ENCODE data around the gene HLA-DMA. TPM values are rescaled to one million over a fixed set of nuclear protein-coding genes. Genes with fewer than 3 reads are reported as not detected.

HLA-DMA gene
- total RNA-seq, 2 experiments from 2014 or later = 16.2 TPM

- H3K4me1 Mint-ChIP-seq (ENCODE audit: low read depth) = peaks cover 48% of the 10 kb centered on the region
- H3K36me3 Mint-ChIP-seq (ENCODE audit: low read depth) = no peaks in the 10 kb centered on the region
- no peak overlapping the region for H3K27ac Mint-ChIP-seq
- no peak overlapping the region for H3K4me3 Mint-ChIP-seq
- H3K27me3 Mint-ChIP-seq = no peaks in the 10 kb centered on the region
- no peak for TF ChIP-seq CTCF (IDR thresholded peaks at IDR 0.05)
- ChIA-PET CTCF (interaction anchor here (0.9 to 15.9 kb wide), 4 partner anchors 14 to 53 kb away, joined by 3 to 372 read pairs (median 193); partner anchors contain the start of genes BRD2 and HLA-DMA), POLR2A (interaction anchor here (0.9 to 15.8 kb wide), 3 partner anchors 24 to 85 kb away, joined by 3 to 392 read pairs (median 3); partner anchors contain the start of genes BRD2 and TAP1)
- intact Hi-C loops (cut with micrococcal nuclease) = no loop called here
- H3K9me3 Mint-ChIP-seq = no peaks in the 10 kb centered on the region
- ATAC-seq = no peak
- DNase-seq = no peak
Observed at GRCh38 chr6:32938494-32938893, 14.4 kb downstream of the HLA-DMA start.

GRCh38 chr6:32937230-32937633 lies 15.7 kb downstream of the HLA-DMA start:
- H3K4me3 Mint-ChIP-seq = no peak overlapping the region
- no peak for TF ChIP-seq CTCF (IDR thresholded peaks at IDR 0.05)
- no peaks in the 10 kb centered on the region for H3K36me3 Mint-ChIP-seq (ENCODE audit: low read depth)
- H3K9me3 Mint-ChIP-seq = no peaks in the 10 kb centered on the region
- H3K27ac Mint-ChIP-seq = no peak overlapping the region
- DNase-seq (no peak), ATAC-seq (no peak)
- CTCF ChIA-PET = interaction anchor here (1.4 to 15.9 kb wide), 3 partner anchors 15 to 46 kb away, joined by 3 to 372 read pairs (median 364); partner anchors contain the start of gene HLA-DMA
- intact Hi-C loops (cut with micrococcal nuclease) = no loop called here
- peaks cover 37% of the 10 kb centered on the region for H3K4me1 Mint-ChIP-seq (ENCODE audit: low read depth)
- POLR2A ChIA-PET = interaction anchor here (0.6 to 15.8 kb wide), 3 partner anchors 16 to 60 kb away, joined by 3 to 392 read pairs (median 3); partner anchors contain the start of genes BRD2 and HLA-DMA
- no peaks in the 10 kb centered on the region for H3K27me3 Mint-ChIP-seq

- Mint-ChIP-seq H3K4me3 (no peak overlapping the region), H3K9me3 (no peaks in the 10 kb centered on the region), H3K36me3 (ENCODE audit: low read depth) (no peaks in the 10 kb centered on the region), H3K4me1 (ENCODE audit: low read depth) (peaks cover 31% of the 10 kb centered on the region), H3K27me3 (no peaks in the 10 kb centered on the region), H3K27ac (no peak overlapping the region)
- TF ChIP-seq CTCF (IDR thresholded peaks at IDR 0.05) = no peak
- ATAC-seq = no peak
- POLR2A ChIA-PET = interaction anchor here (1.0 to 15.8 kb wide), 2 partner anchors 16 to 39 kb away, joined by 3 to 392 read pairs; partner anchors contain the start of genes BRD2 and HLA-DMA
- DNase-seq = no peak
- CTCF ChIA-PET = interaction anchor here (1.4 to 15.9 kb wide), 4 partner anchors 16 to 47 kb away, joined by 3 to 372 read pairs (median 214); partner anchors contain the start of gene HLA-DMA
- intact Hi-C loops (cut with micrococcal nuclease) = no loop called here
Observed at GRCh38 chr6:32936239-32937152, 16.4 kb downstream of the HLA-DMA start.

GRCh38 chr6:32935551-32936238 lies 17.2 kb downstream of the HLA-DMA start:
- POLR2A ChIA-PET = interaction anchor here (15.8 kb wide), 1 partner anchor 40 kb away, joined by 392 read pairs; the partner anchor contains the start of gene BRD2
- TF ChIP-seq CTCF (IDR thresholded peaks at IDR 0.05) = no peak
- no peaks in the 10 kb centered on the region for H3K9me3 Mint-ChIP-seq
- no peaks in the 10 kb centered on the region for H3K36me3 Mint-ChIP-seq (ENCODE audit: low read depth)
- intact Hi-C loops (cut with micrococcal nuclease) = no loop called here
- DNase-seq (no peak), ATAC-seq (no peak)
- H3K4me1 Mint-ChIP-seq (ENCODE audit: low read depth) = peaks cover 23% of the 10 kb centered on the region
- CTCF ChIA-PET = interaction anchor here (1.1 to 15.9 kb wide), 7 partner anchors 15 to 49 kb away, joined by 3 to 372 read pairs (median 64); partner anchors contain the start of genes BRD2 and HLA-DMA
- H3K27me3 Mint-ChIP-seq = no peaks in the 10 kb centered on the region
- no peak overlapping the region for H3K27ac Mint-ChIP-seq
- H3K4me3 Mint-ChIP-seq = no peak overlapping the region

Data from activated CD8-positive, alpha-beta T cell treated with anti-CD3 and anti-CD28 coated beads for 36 hours (primary cell).